IMR-90 (cell line): Measurements from ENCODE around the gene SESN2. TPM values are rescaled to one million over a fixed set of nuclear protein-coding genes. Genes with fewer than 3 reads are reported as not detected.

ENCODE experiments used
- polyA plus RNA-seq, 3 experiments: library from polyadenylated mRNA; depleted of rRNA; stranded (reverse); fragments of >200 nt; gene quantifications; 2 replicates each; pipeline ENCODE4 v1.2.3, GENCODE V29; 2012; ENCODE audit warnings: low replicate concordance in 1 of 3
- total RNA-seq: library from RNA; depleted of rRNA; stranded (reverse); fragments of >200 nt; gene quantifications from 2 replicates; pipeline ENCODE4 v1.2.3, GENCODE V29; 2012; rRNA removed

Gene SESN2
- total and polyA plus RNA-seq, 2 of the 4 experiments (the other 2 are of a cell fraction) = 10.2 to 20.9 TPM

Other genes with a start within 250 kb of the SESN2 start
- 14.4 and 17.6 TPM in 2 replicates for gene EYA3, start 170.9 kb upstream of the SESN2 start, total RNA-seq
- 7.9 and 9.1 TPM in 2 replicates for gene EYA3, start 170.9 kb upstream of the SESN2 start, polyA plus RNA-seq (2012; rRNA removed)
- under 0.01 and 0.18 TPM in 2 replicates for gene PTAFR, start 82.8 kb upstream of the SESN2 start, total RNA-seq
- 0.17 and 0.30 TPM in 2 replicates for gene PTAFR, start 82.8 kb upstream of the SESN2 start, polyA plus RNA-seq (2012; rRNA removed)
- gene DNAJC8, start 26.5 kb upstream of the SESN2 start, total RNA-seq = 53.6 and 70.5 TPM in 2 replicates
- 77.0 and 81.0 TPM in 2 replicates for gene DNAJC8, start 26.5 kb upstream of the SESN2 start, polyA plus RNA-seq (2012; rRNA removed)
- gene ATP5IF1, start 23.4 kb upstream of the SESN2 start, total RNA-seq = 33.7 and 120 TPM in 2 replicates
- 105 and 143 TPM in 2 replicates for gene ATP5IF1, start 23.4 kb upstream of the SESN2 start, polyA plus RNA-seq (2012; rRNA removed)
- gene MED18, start 69.5 kb downstream of the SESN2 start, total RNA-seq = 28.9 and 32.8 TPM in 2 replicates
- gene MED18, start 69.5 kb downstream of the SESN2 start, polyA plus RNA-seq (2012; rRNA removed) = 12.2 and 12.9 TPM in 2 replicates
- 6.9 and 7.5 TPM in 2 replicates for gene PHACTR4, start 110.2 kb downstream of the SESN2 start, total RNA-seq
- gene PHACTR4, start 110.2 kb downstream of the SESN2 start, polyA plus RNA-seq (2012; rRNA removed) = 13.8 and 15.0 TPM in 2 replicates
- 33.9 and 43.9 TPM in 2 replicates for gene RCC1, start 246.5 kb downstream of the SESN2 start, total RNA-seq
- 28.7 and 33.2 TPM in 2 replicates for gene RCC1, start 246.5 kb downstream of the SESN2 start, polyA plus RNA-seq (2012; rRNA removed)